Stimulated activated CD4-positive, alpha-beta T cell treated with anti-CD3 and anti-CD28 coated beads, Interleukin-15, amount 100 ng/mL, for 24 hours (primary cell): ENCODE results near the gene TMOD1.
"Not testable (repeated sequence)": the region's sequence is repeated elsewhere in the genome, so short reads cannot be mapped to it uniquely, and the experiment has no call there.

Experiments
- DNase-seq: peaks from one replicate; pipeline ENCODE4 v3.0.0-alpha.2; 2020

The TMOD1 gene

GRCh38 chr9:97568461-97569275, 67.2 kb downstream of the TMOD1 start:
- no peak for DNase-seq

- no peak for DNase-seq
Observed at GRCh38 chr9:97570899-97571298, 69.4 kb downstream of the TMOD1 start.

GRCh38 chr9:97571664-97572063, 70.2 kb downstream of the TMOD1 start:
- no peak for DNase-seq

GRCh38 chr9:97572196-97572891, 70.9 kb downstream of the TMOD1 start:
- no peak for DNase-seq

GRCh38 chr9:97572892-97573365, 71.5 kb downstream of the TMOD1 start:
- DNase-seq = no peak

GRCh38 chr9:97573482-97574073, 72.1 kb downstream of the TMOD1 start:
- DNase-seq = no peak

GRCh38 chr9:97574101-97574571, 72.7 kb downstream of the TMOD1 start:
- DNase-seq = not testable (repeated sequence)

- DNase-seq = peak; percentile 48
Observed at GRCh38 chr9:97574921-97575672, 73.6 kb downstream of the TMOD1 start.

- no peak for DNase-seq
Observed at GRCh38 chr9:97575673-97576200, 74.3 kb downstream of the TMOD1 start.

GRCh38 chr9:97577051-97577450, 75.6 kb downstream of the TMOD1 start:
- DNase-seq = no peak

GRCh38 chr9:97578846-97579245, 77.4 kb downstream of the TMOD1 start:
- DNase-seq = no peak

- DNase-seq = no peak
Observed at GRCh38 chr9:97579914-97580313, 78.4 kb downstream of the TMOD1 start.

GRCh38 chr9:97581590-97581989, 80.1 kb downstream of the TMOD1 start:
- DNase-seq = not testable (repeated sequence)

- DNase-seq = not testable (repeated sequence)
Observed at GRCh38 chr9:97584778-97585177, 83.3 kb downstream of the TMOD1 start.

- DNase-seq = not testable (repeated sequence)
Observed at GRCh38 chr9:97586909-97587308, 85.4 kb downstream of the TMOD1 start.

GRCh38 chr9:97591535-97591934, 90.1 kb downstream of the TMOD1 start:
- DNase-seq = no peak

GRCh38 chr9:97592126-97592525, 90.7 kb downstream of the TMOD1 start:
- DNase-seq = no peak

- no peak for DNase-seq
Observed at GRCh38 chr9:97593960-97594359, 92.5 kb downstream of the TMOD1 start.

GRCh38 chr9:97594381-97594921, 93.0 kb downstream of the TMOD1 start:
- no peak for DNase-seq

GRCh38 chr9:97596906-97597305, 95.4 kb downstream of the TMOD1 start:
- DNase-seq = no peak

GRCh38 chr9:97598461-97599288, 97.2 kb downstream of the TMOD1 start:
- peak; percentile 81 for DNase-seq
